HG03378 (cell line): Measurements from ENCODE around the gene CFAP100.
A peak's percentile ranks its signal among the peaks of the same experiment; 100 is the strongest.

Experiments
- ATAC-seq: cut with Tn5 transposase; IDR thresholded peaks from one replicate; pipeline ENCODE4 v1.9.1; 2021; ENCODE audit warnings: mild to moderate bottlenecking, moderate library complexity; ENCODE audit not compliant: unreplicated experiment

The CFAP100 gene

DNA sequence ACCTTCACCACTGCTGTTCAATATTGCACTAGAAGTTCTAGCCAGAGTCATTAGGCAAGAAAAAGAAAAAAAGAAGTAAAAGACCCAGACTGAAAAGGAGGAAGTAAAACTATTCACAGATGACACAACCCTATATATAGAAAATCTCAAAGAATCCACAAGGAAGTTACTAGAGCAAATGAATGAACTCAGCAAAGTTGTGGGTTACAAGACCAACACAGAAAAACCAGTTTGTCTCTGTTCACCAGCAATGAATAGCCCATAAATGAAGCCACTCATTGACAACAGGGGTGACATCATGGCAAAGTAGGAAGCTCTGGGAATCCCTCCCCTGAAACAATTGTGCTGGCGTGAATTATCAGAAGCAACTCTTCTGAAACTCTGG is 4.6 kb downstream of the CFAP100 start:
- ATAC-seq: peak; percentile 83

- ATAC-seq: no peak
These were observed 5.0 kb downstream of the CFAP100 start for GRCh38 chr3:126399756-126400155.

- ATAC-seq: no peak
These were observed 7.0 kb downstream of the CFAP100 start for GRCh38 chr3:126401611-126402160.

- ATAC-seq: no peak
These were observed 7.5 kb downstream of the CFAP100 start for GRCh38 chr3:126402178-126402577.

- ATAC-seq: no peak
These were observed 8.1 kb downstream of the CFAP100 start for GRCh38 chr3:126402666-126403302.

- ATAC-seq: no peak
These were observed 11.9 kb downstream of the CFAP100 start for GRCh38 chr3:126406389-126407296.

DNA sequence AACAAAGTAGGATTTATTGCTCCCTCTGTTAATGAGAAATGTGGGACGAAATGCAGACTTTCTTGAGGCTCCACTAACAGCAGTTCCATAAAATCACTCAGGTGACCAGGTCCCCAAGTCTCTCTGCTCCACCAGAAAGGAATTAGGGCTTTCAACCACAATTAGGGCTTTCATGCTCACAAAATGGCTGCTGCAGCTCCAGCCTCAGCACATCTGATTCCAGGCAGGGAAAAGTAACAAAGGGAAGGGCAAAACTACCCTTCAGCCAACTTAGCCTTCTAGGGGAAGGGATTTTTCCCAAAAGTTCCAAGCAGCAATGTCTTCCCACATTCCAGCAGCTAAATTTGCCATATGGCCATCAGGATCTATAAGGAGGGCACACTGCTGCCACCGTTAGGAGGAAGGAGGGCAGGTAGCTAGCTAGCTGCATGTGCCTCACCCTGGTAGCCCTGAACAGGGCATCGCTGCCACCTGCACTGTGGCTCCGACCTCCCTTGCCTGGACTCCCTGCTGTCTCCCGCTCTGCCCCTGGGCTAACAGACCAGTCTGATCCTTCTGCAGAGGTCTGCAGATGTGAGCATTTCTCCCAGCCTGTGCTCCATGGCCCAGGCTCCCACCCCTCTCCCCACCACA is 12.8 kb downstream of the CFAP100 start:
- ATAC-seq: no peak

- ATAC-seq: no peak
These were observed 13.4 kb downstream of the CFAP100 start for GRCh38 chr3:126408099-126408498.

- no peak for ATAC-seq
These were observed 18.4 kb downstream of the CFAP100 start for GRCh38 chr3:126412841-126413692.

- ATAC-seq: no peak
These were observed 19.0 kb downstream of the CFAP100 start for GRCh38 chr3:126413693-126414080.

DNA sequence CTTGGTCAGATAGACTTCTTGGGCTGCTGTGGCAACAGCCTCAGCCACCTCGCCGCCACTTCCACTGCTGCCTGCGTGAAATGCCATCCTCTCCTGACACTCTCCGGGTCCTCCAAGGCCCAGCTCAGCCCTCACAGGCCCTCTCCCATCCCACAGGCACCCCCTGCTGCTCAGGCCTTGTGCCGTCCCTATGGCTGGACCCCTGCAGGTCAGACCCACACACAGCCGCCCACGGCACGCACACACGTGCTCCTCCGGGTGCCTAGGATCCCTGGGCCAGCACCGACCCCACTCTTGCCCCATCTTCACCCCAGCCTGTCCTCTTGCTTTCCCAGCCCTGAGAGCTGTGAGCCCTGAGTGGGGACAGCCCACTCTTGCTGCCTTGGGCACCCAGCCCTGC is 19.7 kb downstream of the CFAP100 start:
- ATAC-seq: no peak

DNA sequence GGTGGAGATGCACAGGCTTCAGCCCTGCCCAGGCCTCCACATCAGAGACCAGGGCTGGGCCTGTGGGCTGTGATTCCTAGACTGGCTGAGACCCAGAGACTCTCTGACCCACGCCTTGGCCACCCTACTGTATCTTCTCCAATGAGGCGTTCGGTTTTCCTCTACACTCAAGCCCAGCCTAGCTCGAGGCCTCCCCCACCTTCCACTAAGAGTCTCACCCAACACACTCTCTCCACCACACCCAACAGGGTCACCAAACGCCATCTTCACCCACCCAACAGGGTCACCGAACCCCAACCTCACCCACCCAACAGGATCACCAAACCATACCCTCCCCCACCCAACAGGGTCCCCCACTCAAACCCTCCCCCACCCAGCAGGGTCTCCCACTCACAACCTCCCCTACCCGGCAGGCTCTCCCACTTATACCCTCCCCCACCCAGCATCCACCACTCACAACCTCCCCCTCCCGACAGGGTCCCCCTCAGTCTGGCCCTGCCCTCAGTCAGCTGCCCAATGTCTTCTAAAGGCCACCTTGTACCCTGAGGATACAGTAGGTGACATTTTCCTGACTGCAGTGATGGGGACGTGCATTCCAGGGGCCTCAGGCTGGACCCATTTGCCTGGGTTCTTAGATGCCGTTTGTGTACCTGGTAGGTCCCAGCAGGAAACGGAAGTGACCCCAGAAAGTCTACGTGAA is 20.4 kb downstream of the CFAP100 start:
- ATAC-seq: no peak

DNA sequence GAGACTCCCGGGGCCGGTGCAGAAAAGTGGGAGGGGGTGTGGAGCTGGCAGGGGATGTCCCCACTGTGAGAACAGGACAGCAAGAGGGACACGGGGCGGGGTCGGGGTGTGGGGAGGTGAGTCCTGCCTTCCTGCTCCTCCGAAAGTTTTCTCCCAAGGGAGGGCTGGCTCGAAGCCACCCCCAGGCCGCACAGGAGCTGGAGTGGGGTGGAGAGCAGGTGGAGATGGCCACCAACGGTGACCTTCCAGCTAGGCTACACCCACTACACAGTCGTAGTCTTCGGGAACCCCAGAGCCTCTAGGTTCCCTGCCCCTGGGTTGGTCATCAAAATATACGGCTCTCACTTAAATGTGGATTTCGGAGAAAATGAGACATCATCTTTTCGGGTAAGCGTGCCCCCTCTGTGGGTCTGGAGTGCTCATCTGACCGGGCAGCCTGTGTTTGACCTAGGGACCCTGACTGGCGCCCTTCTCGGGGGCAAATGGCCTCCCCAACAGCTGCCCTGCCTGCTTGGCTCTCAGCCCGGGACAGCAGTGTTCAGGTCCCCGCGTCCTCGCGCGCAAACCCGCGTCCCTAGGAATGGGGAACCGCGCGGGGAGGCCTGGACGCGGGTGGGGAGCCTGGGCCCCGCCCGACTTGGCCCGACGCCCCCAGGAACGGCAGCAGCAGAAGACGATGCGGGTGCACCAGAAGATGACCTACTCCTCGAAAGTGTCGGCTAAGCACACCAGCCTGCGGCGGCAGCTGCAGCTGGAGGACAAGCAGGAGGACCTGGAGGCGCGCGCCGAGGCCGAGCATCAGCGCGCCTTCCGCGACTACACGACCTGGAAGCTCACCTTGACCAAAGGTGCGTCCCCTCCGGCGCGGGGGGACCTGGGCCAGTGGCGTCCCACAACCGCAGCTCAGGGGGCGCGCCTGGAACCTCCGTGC is 21.2 kb downstream of the CFAP100 start:
- ATAC-seq: no peak

DNA sequence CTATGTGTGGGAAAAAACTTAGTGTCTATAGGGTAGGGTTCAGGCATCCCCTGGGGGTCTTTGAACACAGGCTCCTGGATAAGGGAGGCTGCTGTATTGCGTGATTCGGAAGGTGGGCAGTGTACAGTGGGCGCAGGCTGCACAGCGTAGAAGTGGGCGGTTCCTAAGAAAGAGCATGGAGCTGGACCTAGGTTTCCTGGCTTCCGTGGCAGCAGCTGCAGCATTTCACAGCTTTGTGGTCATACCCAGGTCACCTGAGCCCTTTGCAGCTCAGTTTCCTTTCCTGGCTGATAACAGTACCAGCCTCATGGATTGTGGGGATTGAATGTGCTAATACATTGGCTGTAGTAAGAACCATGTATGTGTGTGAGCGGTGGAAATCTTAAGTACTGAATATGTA is 22.2 kb downstream of the CFAP100 start:
- no peak for ATAC-seq

GRCh38 chr3:126417515-126417914 is 22.8 kb downstream of the CFAP100 start:
- ATAC-seq: no peak

- no peak for ATAC-seq
These were observed 23.3 kb downstream of the CFAP100 start for GRCh38 chr3:126417981-126418530.

DNA sequence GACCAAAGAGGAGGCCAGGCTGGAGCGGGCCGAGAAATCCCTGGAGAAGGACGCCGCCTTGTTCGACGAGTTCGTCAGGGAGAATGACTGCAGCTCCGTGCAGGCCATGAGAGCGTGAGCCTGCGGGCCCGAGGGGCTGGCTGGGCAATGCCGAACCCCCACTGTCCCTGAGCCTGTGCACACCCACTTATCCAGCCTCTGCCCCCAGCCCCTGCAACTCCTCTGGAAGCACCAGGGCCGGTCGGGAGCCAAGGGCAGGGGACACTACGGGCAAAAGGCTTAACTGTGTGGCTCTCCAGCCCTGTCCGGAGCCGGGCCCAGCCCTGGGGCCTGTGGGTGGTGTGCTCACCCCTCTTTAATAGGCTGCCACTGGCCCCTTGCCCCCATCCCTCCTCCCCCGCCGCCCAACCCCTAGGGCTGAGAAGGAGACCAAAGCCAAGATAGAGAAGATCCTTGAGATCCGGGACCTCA is 24.0 kb downstream of the CFAP100 start:
- ATAC-seq: no peak

DNA sequence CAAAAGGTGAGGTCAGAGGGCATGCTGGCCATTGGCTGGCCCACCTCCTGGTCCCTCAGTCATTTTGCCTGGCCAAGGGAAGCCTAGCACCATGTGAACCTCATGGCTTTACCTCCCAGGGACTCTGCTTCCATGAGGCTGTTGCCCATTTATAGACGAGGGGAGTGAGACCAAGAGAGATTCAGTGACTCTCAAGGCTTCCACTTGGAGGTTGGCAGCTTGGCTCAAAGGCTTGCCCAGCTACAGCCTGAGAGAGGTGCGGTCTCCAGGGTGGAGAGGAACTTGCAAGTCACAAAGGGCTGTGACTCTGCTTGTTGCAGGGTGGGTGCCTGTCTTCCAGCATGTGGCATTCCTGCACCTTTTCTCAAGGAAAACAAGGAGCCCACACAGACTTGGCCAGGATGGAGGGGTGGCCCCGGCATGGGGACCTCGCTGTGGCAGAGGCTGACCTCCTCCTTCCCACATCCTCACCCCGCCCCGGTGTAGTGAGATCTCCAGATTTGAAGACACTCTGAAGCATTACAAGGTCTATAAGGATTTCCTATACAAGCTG is 24.5 kb downstream of the CFAP100 start:
- no peak for ATAC-seq
